Sigmoid colon (tissue), 4 donors: ENCODE data around the gene PDZD4.

Experiments
- POLR2A ChIP-seq, 2 donors: fragments of 450-650 bp; IDR thresholded peaks; one replicate each; pipeline ENCODE4 v1.6.1; 2016; ENCODE audit warnings: antibody characterized with exemption in 2 of 2, mild to moderate bottlenecking in 2 of 2, moderate library complexity in 2 of 2
- POLR2AphosphoS5 ChIP-seq, 4 donors: sonication (generic); formaldehyde crosslinking; IDR thresholded peaks; one replicate each; pipeline ENCODE4 v1.6.1; 2017; ENCODE audit warnings: antibody characterized with exemption in 4 of 4

DNA sequence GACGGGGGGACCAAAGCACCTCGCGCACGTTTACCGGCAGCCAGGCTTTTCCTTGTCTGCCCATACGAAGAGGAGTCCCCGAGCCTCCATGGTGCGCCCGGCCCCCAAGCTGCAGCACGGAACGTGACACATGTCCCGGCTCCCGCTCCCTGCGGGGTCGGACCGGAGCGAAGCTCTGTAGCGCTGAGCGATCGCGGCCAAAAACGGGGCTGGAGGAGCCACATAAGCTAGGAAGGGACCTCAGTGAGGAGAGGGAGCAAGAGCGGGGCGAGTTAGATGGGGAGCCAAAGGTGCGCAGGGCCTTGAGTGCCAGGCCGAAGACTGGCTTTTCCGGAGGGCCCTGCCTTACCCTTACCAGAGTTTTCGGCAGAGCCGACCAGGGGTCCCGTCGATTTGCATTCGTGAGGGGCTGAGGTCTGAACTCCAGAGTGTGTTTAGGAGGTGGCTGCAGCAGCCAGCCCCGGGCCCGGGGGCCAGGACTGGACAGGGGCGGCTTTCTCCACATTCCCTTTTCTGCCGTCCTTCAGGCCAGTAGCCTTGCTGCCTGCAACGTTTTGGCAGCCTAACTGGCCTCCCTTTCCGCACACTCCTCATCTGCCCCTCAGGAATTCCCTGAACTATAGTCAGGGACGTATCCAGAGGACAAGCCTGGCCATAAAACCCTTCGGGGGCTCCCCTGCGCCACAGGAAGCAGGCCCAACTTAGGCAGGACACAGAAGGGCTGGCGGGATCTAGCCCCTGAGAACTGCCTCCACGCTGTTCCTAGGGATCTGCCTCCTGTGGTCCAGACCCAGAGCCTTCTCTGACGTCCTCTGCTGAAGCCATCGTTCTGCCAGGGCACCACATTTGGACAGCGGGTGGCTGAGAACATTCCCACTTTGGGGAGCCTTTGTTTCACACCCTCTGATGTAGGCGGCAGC is 35.2 kb downstream of the PDZD4 start:
- TF ChIP-seq POLR2AphosphoS5 (IDR thresholded peaks at IDR 0.05) (no peak), POLR2A (IDR thresholded peaks at IDR 0.05) (no peak)
